Right lobe of liver (tissue), 4 donors: ENCODE measurements around the gene PTGS1.

Experiments
- CTCF ChIP-seq, 4 donors: fragments of 200-600 bp in 3 of 4; fragments of 450-650 bp in 1 of 4; IDR thresholded peaks; one replicate each; pipeline versions ENCODE4 v1.5.1 to v1.8.0; 2016 to 2022; ENCODE audit warnings: antibody characterized with exemption in 4 of 4, mild to moderate bottlenecking in 2 of 4
- POLR2A ChIP-seq: fragments of 450-650 bp; IDR thresholded peaks from one replicate; pipeline ENCODE4 v1.6.1; 2017; ENCODE audit warnings: antibody characterized with exemption, mild to moderate bottlenecking
- donor health status: DM: no; HTN: no; CAD: no.
- donor health status: DM: no; HTN: no; CAD: no.
- donor health status: DM: no; HTN: yes; CAD: no.

GRCh38 chr9:122348288-122348777, 22.5 kb upstream of the PTGS1 start:
- TF ChIP-seq CTCF (IDR thresholded peaks at IDR 0.05) (no peak), POLR2A (no peak)
